Keratinocyte (primary cell): ENCODE measurements around the gene ADI1.

Experiments
- CTCF ChIP-seq, 3 experiments: IDR thresholded peaks in 1 of 3; conservative IDR thresholded peaks in 1 of 3; optimal IDR thresholded peaks in 1 of 3; 2 replicates in 2 of 3; 3 replicates in 1 of 3; pipeline versions ENCODE3 to v1.5.1; 2011; ENCODE audit warnings: low read length in 3 of 3, mild to moderate bottlenecking in 3 of 3, moderate library complexity in 2 of 3, control low read depth in 1 of 3, inconsistent platforms in 1 of 3; ENCODE audit not compliant: insufficient read depth in 2 of 3; ENCODE audit errors: extremely low read depth in 1 of 3
- EZH2 ChIP-seq: IDR thresholded peaks from one replicate; pipeline ENCODE4 v1.6.1; 2012; ENCODE audit warnings: inconsistent platforms, mild to moderate bottlenecking, low read length, moderate library complexity

DNA sequence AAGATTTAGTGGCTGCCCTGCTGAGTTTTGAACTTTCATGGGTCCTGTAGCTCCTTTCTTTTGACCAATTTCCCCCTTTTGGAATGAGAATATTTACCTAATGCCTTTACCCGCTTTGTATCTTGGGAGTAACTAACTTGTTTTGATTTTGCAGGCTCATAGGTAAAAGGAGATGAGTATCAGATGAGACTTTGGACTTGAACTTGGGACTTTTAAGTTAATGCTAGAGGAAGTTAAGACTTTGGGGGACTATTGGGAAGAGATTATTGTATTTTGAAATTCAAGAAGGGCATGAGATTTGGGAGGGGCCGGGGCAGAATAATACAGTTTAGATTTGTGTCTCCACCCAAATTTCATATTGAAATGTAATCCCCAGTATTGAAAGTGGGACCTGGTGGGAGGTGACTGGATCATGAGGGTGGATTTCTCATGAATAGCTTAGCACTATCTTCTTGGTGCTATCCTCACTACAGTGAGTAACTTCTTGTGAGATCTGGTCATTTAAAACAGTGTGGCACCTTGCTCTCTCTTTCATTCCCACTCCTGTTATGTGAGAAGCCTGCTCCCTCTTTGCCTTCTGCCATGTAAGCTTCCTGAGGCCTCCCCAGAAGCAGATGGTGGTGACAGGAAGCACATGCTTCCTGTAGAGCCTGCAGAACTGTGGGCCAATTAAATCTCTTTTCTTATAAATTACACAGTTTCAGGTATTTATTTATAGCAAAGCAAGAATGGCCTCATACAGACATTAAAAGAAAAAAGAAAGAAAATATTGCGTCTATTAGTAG, 6.1 kb downstream of the ADI1 start:
- no peak for TF ChIP-seq CTCF (optimal IDR thresholded peaks at IDR 0.05 in 1 of 3, IDR thresholded peaks at IDR 0.05 in 1 of 3, conservative IDR thresholded peaks at IDR 0.05 in 1 of 3; ENCODE audit: extremely low read depth in 1 of 3, insufficient read depth in 2 of 3, low read length in 3 of 3)
- TF ChIP-seq EZH2 = no peak
